Stimulated activated CD8-positive, alpha-beta memory T cell treated with anti-CD3 and anti-CD28 coated beads, Interleukin-12 subunit alpha, Interleukin-12 subunit beta, amount 100 ng/mL, for 24 hours (primary cell): ENCODE measurements around the gene SERINC5.
"Not testable (repeated sequence)": the region's sequence is repeated elsewhere in the genome, so short reads cannot be mapped to it uniquely, and the experiment has no call there.

Experiments used
- DNase-seq: peaks from one replicate; pipeline ENCODE4 v3.0.0-alpha.2; 2020; ENCODE audit errors: extremely low read depth

Gene SERINC5

GRCh38 chr5:80139466-80139972 is 116.3 kb downstream of the SERINC5 start:
- DNase-seq = no peak

- DNase-seq = no peak
These were observed 117.4 kb downstream of the SERINC5 start for GRCh38 chr5:80138486-80138885.

- DNase-seq = not testable (repeated sequence)
These were observed 119.0 kb downstream of the SERINC5 start for GRCh38 chr5:80136798-80137197.

GRCh38 chr5:80134876-80135275 is 121.0 kb downstream of the SERINC5 start:
- no peak for DNase-seq

GRCh38 chr5:80129146-80129545 is 126.7 kb downstream of the SERINC5 start:
- DNase-seq = no peak

- no peak for DNase-seq
These were observed 127.7 kb downstream of the SERINC5 start for GRCh38 chr5:80128141-80128540.

- no peak for DNase-seq
These were observed 128.7 kb downstream of the SERINC5 start for GRCh38 chr5:80127116-80127552.

- DNase-seq = no peak
These were observed 129.8 kb downstream of the SERINC5 start for GRCh38 chr5:80125962-80126480.

- no peak for DNase-seq
These were observed 130.6 kb downstream of the SERINC5 start for GRCh38 chr5:80125022-80125961.

- no peak for DNase-seq
These were observed 131.5 kb downstream of the SERINC5 start for GRCh38 chr5:80124121-80124918.

GRCh38 chr5:80122579-80122978 is 133.3 kb downstream of the SERINC5 start:
- DNase-seq = no peak

GRCh38 chr5:80119372-80119771 is 136.5 kb downstream of the SERINC5 start:
- DNase-seq = no peak

- no peak for DNase-seq
These were observed 138.4 kb downstream of the SERINC5 start for GRCh38 chr5:80117446-80117845.

- no peak for DNase-seq
These were observed 139.4 kb downstream of the SERINC5 start for GRCh38 chr5:80116465-80116864.

GRCh38 chr5:80116000-80116399 is 139.8 kb downstream of the SERINC5 start:
- no peak for DNase-seq

- DNase-seq = no peak
These were observed 141.0 kb downstream of the SERINC5 start for GRCh38 chr5:80114860-80115259.

GRCh38 chr5:80111376-80111990 is 144.4 kb downstream of the SERINC5 start:
- DNase-seq = not testable (repeated sequence)

- no peak for DNase-seq
These were observed 146.0 kb downstream of the SERINC5 start for GRCh38 chr5:80109646-80110478.

- no peak for DNase-seq
These were observed 148.9 kb downstream of the SERINC5 start for GRCh38 chr5:80106916-80107315.

GRCh38 chr5:80105698-80106439 is 150.0 kb downstream of the SERINC5 start:
- DNase-seq = no peak
